GM12864 (cell line): Measurements from ENCODE around the gene HACL1.

Experiments
- DNase-seq: peaks from one replicate; pipeline ENCODE4 v3.0.0-alpha.2; 2011; ENCODE audit warnings: low read depth
- H3K4me3 ChIP-seq: 2 replicates; pipeline ENCODE4 v1.5.1; 2011; ENCODE audit warnings: mild to moderate bottlenecking, low read depth, low read length, control low read depth
- TF ChIP-seq, protein P1 (sequence below): IDR thresholded peaks from 2 replicates; pipeline ENCODE4 v1.5.1; 2011; ENCODE audit warnings: low read depth, mild to moderate bottlenecking, moderate library complexity, low read length, control low read depth, inconsistent platforms; ENCODE audit errors: missing control alignments

HACL1 gene

GRCh38 chr3:15595955-15596354 lies 5.4 kb downstream of the HACL1 start:
- no peak overlapping the region for H3K4me3 ChIP-seq
- TF ChIP-seq, protein P1, sequence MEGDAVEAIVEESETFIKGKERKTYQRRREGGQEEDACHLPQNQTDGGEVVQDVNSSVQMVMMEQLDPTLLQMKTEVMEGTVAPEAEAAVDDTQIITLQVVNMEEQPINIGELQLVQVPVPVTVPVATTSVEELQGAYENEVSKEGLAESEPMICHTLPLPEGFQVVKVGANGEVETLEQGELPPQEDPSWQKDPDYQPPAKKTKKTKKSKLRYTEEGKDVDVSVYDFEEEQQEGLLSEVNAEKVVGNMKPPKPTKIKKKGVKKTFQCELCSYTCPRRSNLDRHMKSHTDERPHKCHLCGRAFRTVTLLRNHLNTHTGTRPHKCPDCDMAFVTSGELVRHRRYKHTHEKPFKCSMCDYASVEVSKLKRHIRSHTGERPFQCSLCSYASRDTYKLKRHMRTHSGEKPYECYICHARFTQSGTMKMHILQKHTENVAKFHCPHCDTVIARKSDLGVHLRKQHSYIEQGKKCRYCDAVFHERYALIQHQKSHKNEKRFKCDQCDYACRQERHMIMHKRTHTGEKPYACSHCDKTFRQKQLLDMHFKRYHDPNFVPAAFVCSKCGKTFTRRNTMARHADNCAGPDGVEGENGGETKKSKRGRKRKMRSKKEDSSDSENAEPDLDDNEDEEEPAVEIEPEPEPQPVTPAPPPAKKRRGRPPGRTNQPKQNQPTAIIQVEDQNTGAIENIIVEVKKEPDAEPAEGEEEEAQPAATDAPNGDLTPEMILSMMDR, result no peak
- DNase-seq, result no peak

- no peak for DNase-seq
- TF ChIP-seq, protein P1, result no peak
- H3K4me3 ChIP-seq, result no peak overlapping the region
Measured at GRCh38 chr3:15592968-15593367, 8.4 kb downstream of the HACL1 start.

GRCh38 chr3:15591928-15592327 lies 9.4 kb downstream of the HACL1 start:
- no peak overlapping the region for H3K4me3 ChIP-seq
- TF ChIP-seq, protein P1, result no peak
- DNase-seq, result no peak

DNA sequence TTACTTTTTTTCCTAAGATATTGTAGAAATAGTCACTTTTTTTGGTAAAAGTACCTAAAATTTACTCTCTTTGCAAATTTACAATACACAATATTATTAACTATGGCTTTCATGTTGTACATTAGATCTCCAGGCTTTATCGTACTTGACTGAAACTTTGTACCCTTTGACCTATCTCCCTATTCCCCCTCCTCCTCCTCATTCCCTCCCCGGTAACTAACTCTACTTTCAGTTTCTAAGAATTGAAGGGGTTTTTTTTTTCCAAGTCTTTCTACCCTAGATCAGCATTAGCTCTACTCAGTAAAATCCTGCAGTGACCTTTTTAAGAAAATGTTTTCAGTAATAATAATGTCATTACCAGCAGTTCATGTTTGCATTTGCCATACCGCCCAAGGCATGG lies 10.1 kb downstream of the HACL1 start:
- TF ChIP-seq, protein P1, result no peak
- H3K4me3 ChIP-seq, result no peak overlapping the region
- DNase-seq, result no peak

GRCh38 chr3:15585111-15585845 lies 16.1 kb downstream of the HACL1 start:
- no peak overlapping the region for H3K4me3 ChIP-seq
- TF ChIP-seq, protein P1, result no peak
- DNase-seq, result no peak

DNA sequence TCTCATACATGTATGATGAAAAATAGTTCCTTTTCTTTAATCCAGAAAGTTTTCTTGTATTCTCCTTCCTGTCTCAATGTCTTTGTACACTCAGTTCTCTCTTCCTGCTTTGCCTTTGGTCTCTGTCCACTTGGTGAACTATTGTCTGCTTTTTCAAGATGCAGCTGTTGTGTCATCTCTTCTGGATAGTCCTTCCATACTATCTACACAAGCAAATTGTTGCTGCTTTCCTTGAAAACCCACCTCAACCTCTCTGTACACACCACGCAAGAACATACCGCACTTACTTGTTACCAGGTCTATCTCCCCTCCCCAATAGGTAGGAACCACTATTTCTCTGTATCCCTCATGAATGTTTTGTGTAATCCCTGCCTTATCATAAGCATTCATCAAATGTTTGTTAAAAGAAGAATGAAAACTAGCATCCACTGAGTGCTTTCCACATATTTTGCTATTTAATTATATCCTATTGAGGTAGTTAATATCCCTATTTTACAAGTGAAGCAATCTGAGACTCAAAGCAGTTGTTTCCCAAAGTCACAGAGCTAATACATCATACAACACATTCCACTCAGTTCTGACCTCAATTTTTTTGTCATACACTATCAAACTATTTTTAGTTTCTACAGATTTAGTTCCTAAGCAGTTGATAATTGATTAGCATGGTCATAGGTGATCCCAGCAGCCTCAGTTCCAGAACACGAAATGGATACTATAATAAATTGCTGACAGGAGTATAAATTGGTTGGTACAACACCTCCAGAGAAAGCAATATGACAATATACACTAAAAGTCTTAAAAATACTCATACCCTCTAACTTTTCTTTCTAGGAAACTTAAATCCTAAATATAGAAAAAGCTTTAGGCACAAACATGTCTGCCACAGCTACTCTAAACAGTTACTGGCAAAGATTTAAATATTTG lies 19.6 kb downstream of the HACL1 start:
- TF ChIP-seq, protein P1, result no peak
- no peak overlapping the region for H3K4me3 ChIP-seq
- DNase-seq, result no peak
